RWPE2 (cell line): ENCODE results near the gene B3GNT9.

Experiments
- ATAC-seq: fragments of 200-7000 bp; cut with Tn5 transposase; 3 replicates; pipeline ENCODE4 v1.9.1; 2021; ENCODE audit warnings: low read depth
- DNase-seq: peaks from one replicate; pipeline ENCODE4 v3.0.0-alpha.2; 2020; ENCODE audit warnings: low spot score
- H3K27ac ChIP-seq: fragments of 450-650 bp; 2 replicates; pipeline ENCODE4 v1.5.1; 2017; ENCODE audit warnings: mild to moderate bottlenecking; ENCODE audit not compliant: poor library complexity, severe bottlenecking
- H3K27me3 ChIP-seq: fragments of 250-450 bp; sonication (Bioruptor Pico); 2 replicates; pipeline ENCODE4 v1.5.1; 2021; ENCODE audit warnings: mild to moderate bottlenecking, moderate library complexity; ENCODE audit not compliant: insufficient read depth, poor library complexity, severe bottlenecking
- H3K36me3 ChIP-seq: fragments of 250-450 bp; sonication (Bioruptor Pico); 2 replicates; pipeline ENCODE4 v1.5.1; 2020; ENCODE audit warnings: low read depth, mild to moderate bottlenecking, moderate library complexity
- H3K4me1 ChIP-seq: fragments of 250-450 bp; sonication (Bioruptor Pico); 2 replicates; pipeline ENCODE4 v1.5.1; 2021; ENCODE audit warnings: mild to moderate bottlenecking, moderate library complexity; ENCODE audit not compliant: insufficient read depth, poor library complexity, severe bottlenecking
- H3K4me3 ChIP-seq: fragments of 250-450 bp; sonication (Bioruptor Pico); 2 replicates; pipeline ENCODE4 v1.5.1; 2021; ENCODE audit warnings: mild to moderate bottlenecking, moderate library complexity; ENCODE audit not compliant: severe bottlenecking
- H3K9me3 ChIP-seq: fragments of 250-450 bp; sonication (Bioruptor Pico); 2 replicates; pipeline ENCODE4 v1.5.1; 2021; ENCODE audit warnings: mild to moderate bottlenecking, moderate library complexity; ENCODE audit not compliant: severe bottlenecking
- TF ChIP-seq, protein P1 (sequence below): fragments of 450-650 bp; IDR thresholded peaks from one replicate; pipeline ENCODE4 v1.5.1; 2017; ENCODE audit warnings: mild to moderate bottlenecking, moderate library complexity; ENCODE audit not compliant: poor library complexity, severe bottlenecking

B3GNT9 gene

GRCh38 chr16:67190041-67190440 is 39.2 kb upstream of the B3GNT9 start, which contains the start of gene EXOC3L1:
Gene EXOC3L1 (minus strand): TSS chr16:67190136. CDS start chr16:67189676, 460 bp downstream.
- DNase-seq: no peak
- TF ChIP-seq, protein P1, sequence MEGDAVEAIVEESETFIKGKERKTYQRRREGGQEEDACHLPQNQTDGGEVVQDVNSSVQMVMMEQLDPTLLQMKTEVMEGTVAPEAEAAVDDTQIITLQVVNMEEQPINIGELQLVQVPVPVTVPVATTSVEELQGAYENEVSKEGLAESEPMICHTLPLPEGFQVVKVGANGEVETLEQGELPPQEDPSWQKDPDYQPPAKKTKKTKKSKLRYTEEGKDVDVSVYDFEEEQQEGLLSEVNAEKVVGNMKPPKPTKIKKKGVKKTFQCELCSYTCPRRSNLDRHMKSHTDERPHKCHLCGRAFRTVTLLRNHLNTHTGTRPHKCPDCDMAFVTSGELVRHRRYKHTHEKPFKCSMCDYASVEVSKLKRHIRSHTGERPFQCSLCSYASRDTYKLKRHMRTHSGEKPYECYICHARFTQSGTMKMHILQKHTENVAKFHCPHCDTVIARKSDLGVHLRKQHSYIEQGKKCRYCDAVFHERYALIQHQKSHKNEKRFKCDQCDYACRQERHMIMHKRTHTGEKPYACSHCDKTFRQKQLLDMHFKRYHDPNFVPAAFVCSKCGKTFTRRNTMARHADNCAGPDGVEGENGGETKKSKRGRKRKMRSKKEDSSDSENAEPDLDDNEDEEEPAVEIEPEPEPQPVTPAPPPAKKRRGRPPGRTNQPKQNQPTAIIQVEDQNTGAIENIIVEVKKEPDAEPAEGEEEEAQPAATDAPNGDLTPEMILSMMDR: no peak
- no peak within 1 kb of the TSS for H3K4me3 ChIP-seq
- no peaks in the 10 kb centered on the region for H3K9me3 ChIP-seq
- peaks cover 8% of the 10 kb centered on the region for H3K4me1 ChIP-seq
- peaks cover 24% of the 10 kb centered on the region for H3K36me3 ChIP-seq
- H3K27ac ChIP-seq: no peak within 1 kb of the TSS
- no peak for ATAC-seq
- H3K27me3 ChIP-seq: no peaks in the 10 kb centered on the region

- no peak for ATAC-seq
- peaks cover 8% of the 10 kb centered on the region for H3K4me1 ChIP-seq
- TF ChIP-seq, protein P1: no peak
- no peaks in the 10 kb centered on the region for H3K27me3 ChIP-seq
- no peaks in the 10 kb centered on the region for H3K9me3 ChIP-seq
- H3K27ac ChIP-seq: no peak overlapping the region
- H3K4me3 ChIP-seq: no peak overlapping the region
- DNase-seq: no peak
- H3K36me3 ChIP-seq: peaks cover 11% of the 10 kb centered on the region
These were observed 38.0 kb upstream of the B3GNT9 start for GRCh38 chr16:67188798-67189197.

DNA sequence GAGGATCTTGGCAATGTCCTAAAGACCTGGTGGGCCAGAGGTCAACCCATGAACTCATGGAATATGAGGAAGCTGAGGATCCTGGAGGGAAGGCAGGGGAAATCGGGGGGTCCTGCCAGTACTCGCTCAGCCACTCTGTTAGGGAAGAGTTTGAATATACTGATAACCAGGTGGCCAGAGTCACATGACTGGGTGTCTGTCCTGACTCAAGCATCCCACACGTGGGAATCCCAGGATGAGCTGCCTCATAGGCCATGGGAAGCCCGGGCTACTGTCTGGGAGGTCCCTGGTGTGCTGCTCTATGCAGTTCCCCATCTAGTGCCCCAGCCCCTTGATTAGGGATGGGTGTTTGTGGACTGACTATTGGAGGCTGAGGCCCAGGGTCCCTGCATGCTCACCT is 37.5 kb upstream of the B3GNT9 start:
- ATAC-seq (no peak), DNase-seq (no peak)
- Histone ChIP-seq H3K9me3 (no peaks in the 10 kb centered on the region), H3K4me1 (peaks cover 7% of the 10 kb centered on the region), H3K36me3 (peaks cover 7% of the 10 kb centered on the region), H3K27ac (no peak overlapping the region), H3K4me3 (no peak overlapping the region), H3K27me3 (no peaks in the 10 kb centered on the region)
- TF ChIP-seq, protein P1: no peak

DNA sequence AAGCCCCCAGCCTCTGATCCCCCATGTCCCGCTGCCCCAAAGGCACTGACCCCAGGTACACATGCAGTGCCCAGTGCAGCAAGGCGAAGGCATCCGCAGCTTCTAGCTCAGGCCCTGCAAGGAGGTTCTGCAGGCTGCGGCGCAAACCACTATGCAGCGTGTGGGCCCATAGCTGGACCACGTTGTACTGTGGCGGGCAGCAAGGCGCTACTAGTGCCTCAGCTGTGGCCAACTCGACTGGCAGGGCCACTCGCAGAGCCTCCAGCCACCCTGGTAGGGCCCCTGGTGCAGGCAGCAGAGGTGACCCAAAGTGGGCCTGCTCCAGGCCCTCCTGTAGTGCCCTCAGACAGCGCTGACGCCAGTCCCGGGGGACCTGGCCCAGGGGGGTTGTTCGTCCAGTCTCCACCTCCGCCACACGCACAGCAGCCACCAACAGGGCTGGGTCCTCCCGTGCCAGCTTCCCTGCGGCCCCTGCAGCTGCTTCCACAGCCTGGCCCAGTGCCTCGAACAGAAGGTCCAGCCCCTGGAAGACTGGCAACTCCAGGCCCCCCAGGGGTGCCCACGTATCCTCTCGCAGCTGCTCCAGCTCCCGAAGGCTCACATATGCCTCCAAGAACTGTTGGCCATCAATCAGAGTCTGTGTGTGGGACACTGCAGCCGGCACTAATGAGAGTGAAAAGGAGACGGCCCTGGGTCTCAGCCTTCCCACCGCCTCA is 36.5 kb upstream of the B3GNT9 start:
- Histone ChIP-seq H3K4me1 (peaks cover 8% of the 10 kb centered on the region), H3K4me3 (no peak overlapping the region), H3K9me3 (no peaks in the 10 kb centered on the region), H3K36me3 (no peaks in the 10 kb centered on the region), H3K27me3 (no peaks in the 10 kb centered on the region), H3K27ac (no peak overlapping the region)
- no peak for ATAC-seq
- DNase-seq: no peak
- TF ChIP-seq, protein P1: no peak

DNA sequence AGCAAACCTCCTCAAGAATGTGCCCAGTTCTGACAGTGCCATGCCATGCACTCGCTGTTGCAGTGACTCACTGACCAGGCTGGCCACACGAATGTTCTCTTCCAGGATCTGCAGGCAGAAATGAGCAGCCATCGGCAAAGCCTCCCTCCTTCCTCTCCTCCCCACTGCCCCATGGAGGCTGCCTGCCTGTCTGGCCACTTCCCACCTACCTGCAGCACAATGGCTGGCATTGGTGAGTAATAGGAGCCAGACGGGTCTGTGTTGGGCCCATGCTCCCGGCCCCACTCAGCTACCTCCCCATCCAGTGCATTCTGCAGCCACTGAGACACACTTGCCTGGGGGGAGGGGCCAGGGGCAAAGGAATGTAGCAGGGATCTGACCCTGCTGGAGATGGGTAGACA is 35.8 kb upstream of the B3GNT9 start:
- Histone ChIP-seq H3K27me3 (no peaks in the 10 kb centered on the region), H3K36me3 (no peaks in the 10 kb centered on the region), H3K9me3 (no peaks in the 10 kb centered on the region), H3K27ac (no peak overlapping the region), H3K4me1 (peaks cover 8% of the 10 kb centered on the region), H3K4me3 (no peak overlapping the region)
- peak; percentile 4; the same call in 1 of the 3 replicates for ATAC-seq
- DNase-seq: no peak
- TF ChIP-seq, protein P1: no peak
